ENCODE measurements around the gene BTG2.
A peak's percentile ranks its signal among the peaks of the same experiment; 100 is the strongest.

Gene BTG2

DNA sequence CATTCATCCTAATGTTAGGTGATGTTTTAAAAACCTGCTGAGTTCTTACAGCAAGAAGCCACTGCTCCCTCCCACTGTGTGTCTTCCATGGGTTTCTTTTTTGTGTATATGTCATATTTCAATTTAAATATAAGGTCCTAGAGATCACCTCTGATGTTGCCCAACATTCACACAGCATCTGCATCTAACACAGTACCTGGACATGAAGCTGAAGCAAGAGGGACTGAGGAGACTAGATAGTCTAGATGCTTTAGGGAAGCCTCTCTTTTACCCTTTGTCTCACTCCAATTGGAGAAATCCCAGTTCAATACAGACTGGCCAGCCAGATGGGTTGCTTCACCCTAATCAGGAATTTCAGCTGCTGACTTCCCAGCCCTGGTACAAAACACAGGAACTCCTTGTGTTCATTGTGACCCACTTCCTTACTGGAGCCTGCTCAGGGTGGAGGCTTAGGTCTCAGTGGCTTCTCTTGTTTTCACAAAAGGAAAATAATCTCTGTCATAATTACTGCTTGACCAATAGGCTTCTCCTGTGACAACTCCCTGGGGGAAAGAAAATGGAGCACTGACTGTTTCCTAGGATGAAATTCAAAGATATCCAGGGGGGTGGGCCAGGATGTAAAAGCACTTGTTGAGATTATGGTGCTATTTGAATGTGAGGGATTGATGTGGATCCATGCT, 17.3 kb downstream of the BTG2 start:
- intact Hi-C loops (cut with micrococcal nuclease): no loop called here
- H3K4me3 Mint-ChIP-seq: no peak overlapping the region
- H3K4me1 Mint-ChIP-seq (ENCODE audit: low read depth): peaks cover 88% of the 10 kb centered on the region
- no peaks in the 10 kb centered on the region for H3K9me3 Mint-ChIP-seq
- peak overlapping the region; percentile 95 for H3K27ac Mint-ChIP-seq
- no peaks in the 10 kb centered on the region for H3K27me3 Mint-ChIP-seq
- H3K36me3 Mint-ChIP-seq (ENCODE audit: low read depth): no peaks in the 10 kb centered on the region

DNA sequence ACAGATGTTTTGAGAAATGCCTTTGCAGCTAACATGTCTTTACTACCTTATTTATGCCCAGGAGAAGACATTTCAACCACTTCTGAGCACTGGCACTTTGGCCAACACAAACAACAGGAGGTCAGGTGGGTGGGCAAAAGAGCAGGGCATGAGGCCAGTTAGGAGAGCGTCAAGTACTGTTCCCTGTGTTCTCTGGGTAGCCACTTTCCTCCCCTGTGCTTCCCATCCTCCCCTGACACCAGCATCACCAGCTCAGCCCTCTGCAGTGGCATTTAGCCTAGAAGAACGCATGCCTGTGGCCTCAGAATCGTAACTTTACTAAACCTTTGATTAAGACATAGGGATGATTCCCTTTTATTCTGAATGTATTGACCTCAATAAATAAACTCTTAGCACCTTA, 18.3 kb downstream of the BTG2 start:
- Mint-ChIP-seq H3K27ac (peak overlapping the region; percentile 95), H3K4me1 (ENCODE audit: low read depth) (peaks cover 91% of the 10 kb centered on the region), H3K36me3 (ENCODE audit: low read depth) (no peaks in the 10 kb centered on the region), H3K27me3 (no peaks in the 10 kb centered on the region), H3K4me3 (no peak overlapping the region), H3K9me3 (no peaks in the 10 kb centered on the region)
- intact Hi-C loops (cut with micrococcal nuclease): no loop called here

DNA sequence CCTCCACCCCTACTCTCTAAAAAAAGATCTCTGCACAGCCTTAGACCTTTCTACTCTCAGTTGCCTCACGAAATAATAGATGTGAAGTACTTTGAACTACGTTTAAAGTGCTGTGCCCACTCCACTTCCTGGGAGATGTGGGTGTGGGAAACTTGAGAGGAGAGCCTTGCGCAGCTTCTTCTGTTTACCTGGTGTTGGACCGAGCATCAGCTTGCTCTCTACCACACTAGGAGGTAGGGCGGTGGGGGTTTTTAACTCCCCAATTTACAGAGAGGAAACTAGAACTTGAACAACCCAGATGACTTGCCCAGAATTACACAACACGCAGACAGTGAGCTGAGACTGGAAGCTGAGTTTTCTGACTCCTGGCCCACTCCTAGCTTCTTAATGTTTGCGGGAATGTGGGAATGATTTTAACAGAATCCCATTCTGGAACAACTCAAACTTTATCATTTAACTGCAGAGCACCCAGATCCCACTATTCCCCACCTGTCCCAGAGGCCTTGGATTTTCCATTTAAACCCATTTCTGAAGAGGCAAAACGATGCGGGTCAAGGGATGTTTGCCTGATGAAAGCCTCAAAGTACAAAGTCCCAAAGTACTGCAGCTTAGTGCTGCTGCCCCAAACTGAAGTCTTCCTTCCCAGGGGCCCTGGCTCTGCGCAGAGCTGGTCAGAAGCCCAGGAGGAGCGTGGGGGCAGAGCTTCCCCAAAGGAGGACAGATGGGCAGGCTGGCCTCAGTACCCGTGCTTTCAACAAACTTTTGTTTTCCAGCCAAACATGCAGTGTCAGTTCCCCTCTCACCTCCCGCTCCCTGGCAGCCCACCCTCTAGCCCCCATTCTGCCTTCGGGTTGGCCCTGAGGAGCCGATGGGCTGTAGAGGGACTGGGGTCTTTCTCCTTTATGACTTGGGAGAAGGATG, 19.0 kb downstream of the BTG2 start:
- Mint-ChIP-seq H3K9me3 (no peaks in the 10 kb centered on the region), H3K36me3 (ENCODE audit: low read depth) (no peaks in the 10 kb centered on the region), H3K4me1 (ENCODE audit: low read depth) (peaks cover 89% of the 10 kb centered on the region), H3K27ac (peak overlapping the region; percentile 95), H3K4me3 (peak overlapping the region; percentile 72), H3K27me3 (no peaks in the 10 kb centered on the region)
- intact Hi-C loops (cut with micrococcal nuclease): loop anchor here (1.0 kb wide), 2 partner anchors 17 to 50 kb away; no protein-coding TSS in a partner anchor

DNA sequence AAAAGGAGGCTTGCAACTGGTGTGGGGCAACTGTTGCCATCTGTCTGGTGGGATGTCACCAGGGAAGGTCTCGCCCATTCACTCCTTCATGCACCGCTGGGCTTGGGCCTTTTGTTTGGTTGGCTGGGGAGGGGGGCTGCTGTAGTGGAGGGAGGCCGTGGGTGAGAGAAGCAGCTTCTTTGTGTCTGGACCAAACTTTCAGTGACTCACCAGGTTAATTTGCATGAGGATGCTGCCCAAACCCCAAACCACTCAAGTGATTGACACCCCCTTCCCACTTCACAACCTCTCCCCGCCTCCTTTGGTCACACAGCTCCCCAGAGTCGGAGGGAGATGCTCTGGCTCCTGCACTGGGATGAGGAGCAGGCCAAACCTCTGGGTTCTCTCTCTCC, 19.7 kb downstream of the BTG2 start:
- Mint-ChIP-seq H3K27me3 (no peaks in the 10 kb centered on the region), H3K4me3 (peak overlapping the region; percentile 72), H3K27ac (peak overlapping the region; percentile 95), H3K4me1 (ENCODE audit: low read depth) (peaks cover 90% of the 10 kb centered on the region), H3K9me3 (no peaks in the 10 kb centered on the region), H3K36me3 (ENCODE audit: low read depth) (no peaks in the 10 kb centered on the region)
- intact Hi-C loops (cut with micrococcal nuclease): loop anchor here (1.0 kb wide), 1 partner anchor 51 kb away; no protein-coding TSS in a partner anchor

DNA sequence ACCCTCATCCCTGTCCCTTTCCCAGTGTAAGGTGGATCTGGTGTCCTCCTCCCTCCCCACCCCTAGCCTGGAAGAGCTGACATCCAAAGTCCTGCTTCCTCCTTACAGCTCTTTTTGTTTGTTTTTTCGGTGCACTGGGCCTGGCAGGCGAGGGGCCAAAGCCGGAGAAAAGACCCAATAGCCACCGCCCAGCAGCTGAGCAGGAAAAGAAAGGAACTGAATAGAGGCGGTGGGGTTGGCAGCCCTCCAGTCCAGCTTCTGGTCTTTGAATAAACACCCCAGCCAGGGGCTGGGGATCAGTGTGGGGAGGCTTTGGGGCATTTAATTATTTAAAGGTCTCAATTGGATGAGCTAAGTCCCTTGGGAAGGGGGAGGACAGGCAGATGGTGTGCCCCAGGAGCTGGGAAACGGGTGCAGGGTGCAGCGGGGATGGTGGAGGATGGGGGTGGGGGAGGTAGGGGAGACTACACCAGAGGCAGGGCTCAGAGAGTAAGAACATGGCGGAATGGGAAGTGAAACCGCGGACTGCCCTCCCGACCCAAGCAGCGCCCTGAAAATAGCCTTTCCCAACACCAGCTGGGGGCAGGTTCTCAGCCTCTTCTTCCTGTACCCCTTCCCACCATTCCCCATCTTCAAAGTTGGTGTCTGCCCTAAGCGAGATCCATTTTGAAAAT, 20.2 kb downstream of the BTG2 start:
- Mint-ChIP-seq H3K27me3 (no peaks in the 10 kb centered on the region), H3K4me1 (ENCODE audit: low read depth) (peaks cover 87% of the 10 kb centered on the region), H3K27ac (peak overlapping the region; percentile 95), H3K4me3 (peak overlapping the region; percentile 72), H3K9me3 (no peaks in the 10 kb centered on the region), H3K36me3 (ENCODE audit: low read depth) (no peaks in the 10 kb centered on the region)
- intact Hi-C loops (cut with micrococcal nuclease): loop anchor here (1.0 kb wide), 1 partner anchor 51 kb away; no protein-coding TSS in a partner anchor

DNA sequence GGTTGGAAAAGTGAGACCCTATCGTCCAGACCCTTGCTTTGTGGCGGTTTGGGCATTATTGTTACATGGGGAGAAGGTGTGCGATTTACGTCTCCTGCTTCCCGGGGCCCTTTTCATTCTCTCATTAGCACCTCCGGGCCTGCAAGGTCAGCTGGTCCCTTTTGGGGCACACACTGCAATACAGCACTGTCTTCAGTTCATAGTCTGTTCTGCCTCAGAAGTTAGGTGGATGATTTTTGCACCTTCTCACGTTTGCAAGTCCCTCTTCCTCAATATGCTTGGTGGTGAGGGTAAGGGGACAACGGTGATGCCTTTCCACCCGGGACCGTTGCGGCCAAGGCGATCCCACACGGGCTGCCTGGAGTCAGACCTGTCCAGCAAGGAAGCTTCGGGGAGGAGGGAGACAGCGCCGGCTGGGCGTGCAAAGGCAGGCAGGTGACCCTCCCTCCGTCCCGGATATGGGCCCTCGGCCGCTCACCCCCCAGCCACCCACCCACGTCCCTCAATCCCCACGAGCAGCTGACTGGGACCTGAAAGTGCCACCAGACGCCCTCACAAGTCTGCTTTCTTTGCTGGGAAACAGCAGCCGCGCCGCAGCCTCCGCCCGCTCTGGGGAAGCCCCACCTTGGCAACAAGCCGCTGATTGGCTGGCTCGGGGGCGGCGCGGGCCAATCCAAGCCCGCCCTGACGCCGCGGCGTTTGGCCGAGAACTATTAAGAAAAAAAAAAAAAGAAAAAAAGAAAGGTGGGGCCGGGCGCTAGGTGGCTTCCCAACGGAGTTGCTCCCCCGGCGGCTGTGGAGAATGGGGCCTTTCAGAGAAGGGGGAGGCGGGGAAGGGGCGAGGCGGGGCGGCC, 21.7 kb downstream of the BTG2 start:
- Mint-ChIP-seq H3K4me1 (ENCODE audit: low read depth) (peaks cover 81% of the 10 kb centered on the region), H3K9me3 (no peaks in the 10 kb centered on the region), H3K36me3 (ENCODE audit: low read depth) (no peaks in the 10 kb centered on the region), H3K27me3 (no peaks in the 10 kb centered on the region), H3K4me3 (peak overlapping the region; percentile 71), H3K27ac (peak overlapping the region; percentile 95)
- intact Hi-C loops (cut with micrococcal nuclease): loop anchor here (1.0 kb wide), 1 partner anchor 40 kb away; no protein-coding TSS in a partner anchor

DNA sequence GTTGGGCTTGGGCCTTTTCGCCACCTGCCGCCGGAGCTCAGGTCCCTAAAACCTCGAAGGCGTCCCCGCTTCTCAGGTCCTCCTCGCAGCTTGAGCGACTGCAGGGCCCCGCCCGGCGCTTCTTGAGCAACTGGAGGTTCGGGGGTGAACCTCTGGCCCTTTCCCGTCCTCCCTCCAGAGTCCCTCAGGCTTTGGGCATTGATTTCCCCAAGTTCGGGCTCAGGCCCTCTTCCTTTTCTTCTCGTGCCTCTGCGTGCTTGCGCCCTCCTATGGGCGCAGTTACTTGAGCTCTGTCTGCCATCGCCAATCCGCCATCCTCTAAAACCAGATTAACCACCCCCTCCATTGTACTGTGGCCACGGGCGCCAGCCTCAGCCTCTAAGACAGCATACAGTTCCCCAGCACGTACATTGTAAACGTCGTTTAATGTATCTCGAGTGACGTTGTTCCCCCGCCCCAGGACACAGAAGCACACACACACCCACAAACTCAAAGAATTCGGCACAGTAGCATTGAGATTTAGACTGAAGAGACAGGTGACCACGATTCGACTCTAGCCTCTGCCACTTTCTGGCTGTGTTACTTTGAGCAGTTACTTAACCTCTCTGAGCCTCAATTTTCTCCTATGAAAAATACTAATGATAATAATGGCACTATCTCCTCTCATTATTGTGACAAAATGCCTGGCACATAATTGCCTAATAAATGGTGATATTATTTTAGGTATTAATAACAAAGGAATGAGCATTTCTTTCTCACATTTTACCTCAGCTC, 22.6 kb downstream of the BTG2 start:
- intact Hi-C loops (cut with micrococcal nuclease): loop anchor here (1.0 kb wide), 1 partner anchor 41 kb away; no protein-coding TSS in a partner anchor
- Mint-ChIP-seq H3K4me1 (ENCODE audit: low read depth) (peaks cover 73% of the 10 kb centered on the region), H3K27ac (peak overlapping the region; percentile 95), H3K9me3 (no peaks in the 10 kb centered on the region), H3K36me3 (ENCODE audit: low read depth) (no peaks in the 10 kb centered on the region), H3K4me3 (peak overlapping the region; percentile 71), H3K27me3 (no peaks in the 10 kb centered on the region)

DNA sequence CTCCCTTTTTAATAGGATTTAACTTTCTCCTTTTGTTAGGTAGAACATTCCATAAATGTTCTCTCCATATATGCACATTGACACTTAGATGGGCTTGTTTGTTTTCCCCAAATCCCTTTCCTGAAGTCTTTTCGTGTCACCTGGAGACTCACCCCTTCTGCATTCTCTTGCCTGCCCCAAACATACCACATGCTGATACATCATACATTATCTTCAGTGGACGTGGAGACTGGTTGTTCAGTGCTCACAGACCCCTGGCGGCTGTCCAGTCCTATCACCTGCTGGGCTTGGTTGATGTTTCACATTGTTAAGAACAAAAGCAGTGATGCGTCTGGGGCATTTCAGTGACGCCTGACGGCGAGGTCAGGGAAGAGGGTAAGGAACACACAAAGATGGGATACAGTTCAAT, 23.4 kb downstream of the BTG2 start:
- Mint-ChIP-seq H3K4me1 (ENCODE audit: low read depth) (peaks cover 65% of the 10 kb centered on the region), H3K27me3 (no peaks in the 10 kb centered on the region), H3K4me3 (no peak overlapping the region), H3K9me3 (no peaks in the 10 kb centered on the region), H3K27ac (no peak overlapping the region), H3K36me3 (ENCODE audit: low read depth) (no peaks in the 10 kb centered on the region)
- intact Hi-C loops (cut with micrococcal nuclease): no loop called here

DNA sequence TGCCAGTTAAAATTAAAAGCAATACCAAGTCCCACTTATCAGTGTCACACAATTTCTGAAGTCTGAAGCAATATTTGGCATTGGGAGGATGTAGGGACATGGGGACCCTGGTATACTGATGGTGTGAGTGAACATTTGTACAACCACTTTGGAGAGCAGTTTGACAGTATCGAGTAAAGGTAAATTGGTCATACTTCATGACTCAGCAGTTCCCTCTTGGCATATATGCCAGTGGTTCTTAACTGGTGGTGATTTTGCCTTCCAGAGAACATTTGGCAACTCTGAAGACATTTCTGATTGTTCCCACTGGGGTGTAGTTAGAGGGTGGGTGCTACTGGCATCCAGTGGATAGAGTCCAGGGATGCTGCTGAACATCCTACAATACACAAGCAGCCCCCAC, 25.9 kb downstream of the BTG2 start:
- Mint-ChIP-seq H3K27me3 (no peaks in the 10 kb centered on the region), H3K27ac (no peak overlapping the region), H3K9me3 (no peaks in the 10 kb centered on the region), H3K4me3 (no peak overlapping the region), H3K4me1 (ENCODE audit: low read depth) (peaks cover 49% of the 10 kb centered on the region), H3K36me3 (ENCODE audit: low read depth) (no peaks in the 10 kb centered on the region)
- intact Hi-C loops (cut with micrococcal nuclease): no loop called here

DNA sequence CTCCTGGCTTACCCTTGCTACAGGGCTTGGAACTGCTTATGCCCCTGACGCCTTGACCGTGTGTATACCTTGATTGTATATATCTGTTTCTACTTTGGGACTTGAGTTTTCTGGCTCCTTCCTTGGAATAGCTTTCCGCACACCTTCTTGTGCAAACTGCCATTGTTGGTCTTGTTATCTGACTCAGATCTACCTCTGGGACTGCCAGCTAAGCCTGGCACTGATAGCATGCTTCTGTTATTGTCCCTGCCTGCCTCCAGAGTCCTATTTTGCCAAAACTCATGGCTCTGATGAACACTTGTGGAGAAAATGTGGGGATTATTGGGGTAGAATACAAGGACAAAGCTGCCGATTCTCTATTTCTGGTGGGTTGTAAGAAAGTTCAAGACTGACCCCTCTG, 30.2 kb downstream of the BTG2 start:
- H3K36me3 Mint-ChIP-seq (ENCODE audit: low read depth): no peaks in the 10 kb centered on the region
- H3K4me3 Mint-ChIP-seq: no peak overlapping the region
- no peaks in the 10 kb centered on the region for H3K9me3 Mint-ChIP-seq
- intact Hi-C loops (cut with micrococcal nuclease): no loop called here
- H3K27me3 Mint-ChIP-seq: peaks cover 7% of the 10 kb centered on the region
- peaks cover 30% of the 10 kb centered on the region for H3K4me1 Mint-ChIP-seq (ENCODE audit: low read depth)
- peak overlapping the region; percentile 43 for H3K27ac Mint-ChIP-seq

DNA sequence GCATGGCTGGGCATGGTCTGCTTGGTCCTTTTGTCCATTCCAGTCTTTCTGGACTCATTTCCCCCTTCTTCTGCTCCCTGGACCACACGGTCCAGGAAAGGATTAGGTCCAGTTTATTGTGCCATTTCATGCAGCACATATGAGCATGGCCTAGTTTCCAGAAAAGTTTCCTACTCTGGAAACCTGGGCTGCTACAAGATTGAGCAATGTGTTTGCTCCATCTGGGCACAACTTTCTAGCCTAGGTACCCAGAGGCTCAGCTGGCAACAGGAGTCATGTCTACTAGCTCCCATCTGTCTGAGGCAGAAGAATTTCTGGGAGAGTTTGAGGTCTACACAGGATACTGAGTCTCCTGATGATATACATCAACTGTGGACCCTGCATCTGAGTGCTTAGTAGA, 30.8 kb downstream of the BTG2 start:
- Mint-ChIP-seq H3K27ac (no peak overlapping the region), H3K4me1 (ENCODE audit: low read depth) (peaks cover 29% of the 10 kb centered on the region), H3K36me3 (ENCODE audit: low read depth) (no peaks in the 10 kb centered on the region), H3K9me3 (no peaks in the 10 kb centered on the region), H3K4me3 (no peak overlapping the region), H3K27me3 (peaks cover 13% of the 10 kb centered on the region)
- intact Hi-C loops (cut with micrococcal nuclease): no loop called here

DNA sequence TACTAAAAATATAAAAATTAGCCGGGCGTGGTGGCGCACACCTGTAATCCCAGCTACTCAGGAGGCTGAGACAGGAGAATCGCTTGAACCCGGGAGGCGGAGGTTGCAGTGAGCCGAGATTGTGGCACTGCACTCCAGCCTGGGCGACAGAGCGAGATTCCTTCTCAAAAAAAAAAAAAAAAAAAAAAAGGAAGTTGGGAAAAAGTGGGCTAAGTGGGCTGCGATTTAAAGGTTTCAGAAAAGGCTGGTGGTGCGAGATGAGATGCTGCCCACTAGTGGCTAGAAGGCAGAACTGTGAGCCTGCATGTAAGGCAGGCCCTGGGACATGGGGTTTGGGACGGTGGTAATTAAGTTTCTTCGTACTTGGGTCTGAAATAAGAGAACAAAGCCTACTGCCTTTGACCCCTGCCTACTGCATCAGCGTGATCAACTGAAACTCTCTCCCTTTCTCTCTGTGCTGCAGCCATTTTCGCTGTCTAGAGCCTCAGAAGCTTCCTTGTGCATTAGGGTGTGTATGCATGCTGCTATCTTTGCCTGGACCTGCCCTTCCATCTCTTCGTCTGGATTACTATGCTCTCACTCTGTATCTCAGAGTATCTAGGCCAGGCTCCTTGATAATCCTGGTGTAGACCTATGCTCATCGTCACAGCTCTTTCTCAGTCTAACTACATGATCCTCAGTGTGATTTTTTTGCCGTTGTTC, 33.2 kb downstream of the BTG2 start:
- Mint-ChIP-seq H3K27ac (no peak overlapping the region), H3K4me1 (ENCODE audit: low read depth) (peaks cover 21% of the 10 kb centered on the region), H3K36me3 (ENCODE audit: low read depth) (no peaks in the 10 kb centered on the region), H3K27me3 (peaks cover 33% of the 10 kb centered on the region), H3K4me3 (no peak overlapping the region), H3K9me3 (no peaks in the 10 kb centered on the region)
- intact Hi-C loops (cut with micrococcal nuclease): loop anchor here (1.0 kb wide), 2 partner anchors 65 to 69 kb away; no protein-coding TSS in a partner anchor

All from dendritic cell treated with granulocyte-macrophage colony-stimulating factor and Interleukin-4, amounts not matched to agents 40 ng/mL and 50 ng/mL, for 4 days (primary cell).